ENCODE results near the gene AFF3.

DNA sequence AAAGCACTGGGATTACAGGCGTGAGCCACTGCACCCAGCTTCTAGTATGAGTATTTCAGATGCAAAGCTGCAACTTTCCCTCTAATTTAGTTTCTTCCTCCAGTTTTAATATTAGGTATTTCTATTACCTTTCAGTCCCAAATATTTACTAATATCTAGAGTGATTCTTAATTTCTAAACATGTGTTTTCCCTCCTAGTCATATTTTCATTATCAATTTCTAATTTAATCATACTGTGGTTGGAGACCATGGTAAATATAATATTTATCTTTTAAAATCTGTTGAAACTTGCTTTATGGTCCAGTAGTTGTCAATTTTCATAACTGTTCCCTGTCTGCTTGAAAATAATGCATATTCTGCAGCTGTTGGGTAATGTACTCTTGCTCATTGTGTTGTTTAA is 406.6 kb downstream of the AFF3 start:
- TF ChIP-seq, protein P1, sequence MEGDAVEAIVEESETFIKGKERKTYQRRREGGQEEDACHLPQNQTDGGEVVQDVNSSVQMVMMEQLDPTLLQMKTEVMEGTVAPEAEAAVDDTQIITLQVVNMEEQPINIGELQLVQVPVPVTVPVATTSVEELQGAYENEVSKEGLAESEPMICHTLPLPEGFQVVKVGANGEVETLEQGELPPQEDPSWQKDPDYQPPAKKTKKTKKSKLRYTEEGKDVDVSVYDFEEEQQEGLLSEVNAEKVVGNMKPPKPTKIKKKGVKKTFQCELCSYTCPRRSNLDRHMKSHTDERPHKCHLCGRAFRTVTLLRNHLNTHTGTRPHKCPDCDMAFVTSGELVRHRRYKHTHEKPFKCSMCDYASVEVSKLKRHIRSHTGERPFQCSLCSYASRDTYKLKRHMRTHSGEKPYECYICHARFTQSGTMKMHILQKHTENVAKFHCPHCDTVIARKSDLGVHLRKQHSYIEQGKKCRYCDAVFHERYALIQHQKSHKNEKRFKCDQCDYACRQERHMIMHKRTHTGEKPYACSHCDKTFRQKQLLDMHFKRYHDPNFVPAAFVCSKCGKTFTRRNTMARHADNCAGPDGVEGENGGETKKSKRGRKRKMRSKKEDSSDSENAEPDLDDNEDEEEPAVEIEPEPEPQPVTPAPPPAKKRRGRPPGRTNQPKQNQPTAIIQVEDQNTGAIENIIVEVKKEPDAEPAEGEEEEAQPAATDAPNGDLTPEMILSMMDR (IDR thresholded peaks at IDR 0.05; ENCODE audit: low read length): no peak
- no peak for TF ChIP-seq EZH2 (IDR thresholded peaks at IDR 0.05; ENCODE audit: borderline replicate concordance, low read length)

Measured in OCI-LY1 (cell line).